BJ (cell line): ENCODE data around the gene ALDOB. TPM values are rescaled to one million over a fixed set of nuclear protein-coding genes. Genes with fewer than 3 reads are reported as not detected.

Experiments
- CTCF ChIA-PET: fragments of 350-600 bp; formaldehyde crosslinking; extraction: SDS; loops from one replicate; lab custom pipeline; 2021; ENCODE audit warnings: antibody characterized with exemption, inconsistent platforms; lab: Yijun Ruan, JAX
- POLR2A ChIA-PET: fragments of 300-600 bp; sonication (Branson Sonifier 250); formaldehyde crosslinking; extraction: SDS; loops from one replicate; lab custom pipeline; 2021; ENCODE audit warnings: antibody characterized with exemption; lab: Charles Lee
- DNase-seq: peaks from one replicate; pipeline ENCODE4 v3.0.0-alpha.2; 2011; ENCODE audit warnings: low read depth
- H3K27me3 ChIP-seq: 2 replicates; pipeline ENCODE4 v1.6.0; 2011; ENCODE audit warnings: low read length; ENCODE audit not compliant: control insufficient read depth, insufficient read depth
- H3K36me3 ChIP-seq: 2 replicates; pipeline ENCODE4 v1.5.1; 2011; ENCODE audit warnings: low read length; ENCODE audit not compliant: control insufficient read depth, insufficient read depth
- H3K4me3 ChIP-seq: 2 replicates; pipeline ENCODE4 v1.5.1; 2011; ENCODE audit warnings: low read depth, mild to moderate bottlenecking, control low read depth, low read length
- polyA plus RNA-seq: library from polyadenylated mRNA; depleted of rRNA; stranded (reverse); fragments of >200 nt; gene quantifications from 2 replicates; pipeline ENCODE4 v1.2.3, GENCODE V29; 2011
- TF ChIP-seq, protein P1 (sequence below): IDR thresholded peaks from 2 replicates; pipeline ENCODE4 v1.5.1; 2011; ENCODE audit warnings: low read depth, mild to moderate bottlenecking, control low read depth, inconsistent platforms, low read length, moderate library complexity; ENCODE audit not compliant: insufficient read depth

ALDOB gene
- polyA plus RNA-seq, 1 experiment: not detected

- Histone ChIP-seq H3K4me3 (no peak overlapping the region), H3K36me3 (no peaks in the 10 kb centered on the region), H3K27me3 (no peaks in the 10 kb centered on the region)
- ChIA-PET CTCF (interaction anchor here (1.1 to 24.3 kb wide), 6 partner anchors 10 to 66 kb away, joined by 3 to 490 read pairs (median 3); partner anchors contain the start of gene RNF20), POLR2A (no interaction called here)
- TF ChIP-seq, protein P1, sequence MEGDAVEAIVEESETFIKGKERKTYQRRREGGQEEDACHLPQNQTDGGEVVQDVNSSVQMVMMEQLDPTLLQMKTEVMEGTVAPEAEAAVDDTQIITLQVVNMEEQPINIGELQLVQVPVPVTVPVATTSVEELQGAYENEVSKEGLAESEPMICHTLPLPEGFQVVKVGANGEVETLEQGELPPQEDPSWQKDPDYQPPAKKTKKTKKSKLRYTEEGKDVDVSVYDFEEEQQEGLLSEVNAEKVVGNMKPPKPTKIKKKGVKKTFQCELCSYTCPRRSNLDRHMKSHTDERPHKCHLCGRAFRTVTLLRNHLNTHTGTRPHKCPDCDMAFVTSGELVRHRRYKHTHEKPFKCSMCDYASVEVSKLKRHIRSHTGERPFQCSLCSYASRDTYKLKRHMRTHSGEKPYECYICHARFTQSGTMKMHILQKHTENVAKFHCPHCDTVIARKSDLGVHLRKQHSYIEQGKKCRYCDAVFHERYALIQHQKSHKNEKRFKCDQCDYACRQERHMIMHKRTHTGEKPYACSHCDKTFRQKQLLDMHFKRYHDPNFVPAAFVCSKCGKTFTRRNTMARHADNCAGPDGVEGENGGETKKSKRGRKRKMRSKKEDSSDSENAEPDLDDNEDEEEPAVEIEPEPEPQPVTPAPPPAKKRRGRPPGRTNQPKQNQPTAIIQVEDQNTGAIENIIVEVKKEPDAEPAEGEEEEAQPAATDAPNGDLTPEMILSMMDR: no peak
- DNase-seq: no peak
Measured at GRCh38 chr9:101460965-101461364, 25.4 kb upstream of the ALDOB start.

DNA sequence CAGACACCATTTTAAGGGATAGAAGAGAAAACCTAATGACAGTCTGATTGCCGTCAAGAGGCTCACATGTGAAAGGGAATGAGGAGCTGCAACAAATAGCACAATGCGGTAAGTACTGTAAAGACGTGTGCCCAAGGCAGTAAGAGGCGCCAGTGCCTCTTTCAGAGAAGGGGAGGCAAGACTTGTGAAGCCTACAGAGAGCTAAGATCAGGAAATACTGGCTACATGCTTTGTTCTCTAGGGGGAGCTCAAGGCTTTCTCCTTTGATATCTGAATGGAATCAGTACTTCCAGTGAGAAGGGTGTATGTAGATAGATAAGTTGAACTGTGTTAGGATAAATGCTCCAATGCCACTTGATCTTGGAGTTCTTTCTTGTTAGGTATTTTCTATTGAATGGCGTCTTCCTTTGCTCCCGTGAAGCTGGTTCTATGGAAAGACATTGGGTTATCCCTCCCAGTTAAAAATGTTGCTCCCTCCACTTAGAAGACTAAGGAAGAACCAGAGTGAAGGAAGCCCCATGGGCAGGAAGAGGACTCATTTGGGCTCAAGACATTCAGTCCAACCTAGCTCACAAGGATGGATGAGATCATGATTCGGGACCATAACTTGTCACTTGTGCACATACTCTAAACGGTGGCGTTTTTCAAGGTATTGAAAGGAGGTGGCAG is 23.5 kb upstream of the ALDOB start:
- Histone ChIP-seq H3K4me3 (no peak overlapping the region), H3K27me3 (no peaks in the 10 kb centered on the region), H3K36me3 (no peaks in the 10 kb centered on the region)
- POLR2A ChIA-PET: interaction anchor here (0.6 kb wide), 1 partner anchor 41 kb away, joined by 3 read pairs; no protein-coding TSS in a partner anchor
- CTCF ChIA-PET: interaction anchor here (0.7 to 24.3 kb wide), 28 partner anchors 9 to 121 kb away, joined by 3 to 490 read pairs (median 6); partner anchors contain the start of gene RNF20
- TF ChIP-seq, protein P1: peak; percentile 89
- peak; percentile 31 for DNase-seq

- DNase-seq: no peak
- H3K36me3 ChIP-seq: no peaks in the 10 kb centered on the region
- no peak overlapping the region for H3K4me3 ChIP-seq
- TF ChIP-seq, protein P1: no peak
- ChIA-PET POLR2A (no interaction called here), CTCF (interaction anchor here (0.9 to 24.3 kb wide), 6 partner anchors 10 to 110 kb away, joined by 3 to 490 read pairs (median 4); partner anchors contain the start of gene RNF20)
- H3K27me3 ChIP-seq: no peaks in the 10 kb centered on the region
Measured at GRCh38 chr9:101457003-101457402, 21.4 kb upstream of the ALDOB start.

- CTCF ChIA-PET: interaction anchor here (24.3 kb wide), 1 partner anchor 72 kb away, joined by 490 read pairs; the partner anchor contains the start of gene RNF20
- no peak for DNase-seq
- H3K4me3 ChIP-seq: no peak overlapping the region
- POLR2A ChIA-PET: no interaction called here
- no peaks in the 10 kb centered on the region for H3K36me3 ChIP-seq
- H3K27me3 ChIP-seq: no peaks in the 10 kb centered on the region
- TF ChIP-seq, protein P1: no peak
Measured at GRCh38 chr9:101455656-101456240, 20.2 kb upstream of the ALDOB start.
